Measurements from ENCODE around the gene MARS1.

MARS1 gene

DNA sequence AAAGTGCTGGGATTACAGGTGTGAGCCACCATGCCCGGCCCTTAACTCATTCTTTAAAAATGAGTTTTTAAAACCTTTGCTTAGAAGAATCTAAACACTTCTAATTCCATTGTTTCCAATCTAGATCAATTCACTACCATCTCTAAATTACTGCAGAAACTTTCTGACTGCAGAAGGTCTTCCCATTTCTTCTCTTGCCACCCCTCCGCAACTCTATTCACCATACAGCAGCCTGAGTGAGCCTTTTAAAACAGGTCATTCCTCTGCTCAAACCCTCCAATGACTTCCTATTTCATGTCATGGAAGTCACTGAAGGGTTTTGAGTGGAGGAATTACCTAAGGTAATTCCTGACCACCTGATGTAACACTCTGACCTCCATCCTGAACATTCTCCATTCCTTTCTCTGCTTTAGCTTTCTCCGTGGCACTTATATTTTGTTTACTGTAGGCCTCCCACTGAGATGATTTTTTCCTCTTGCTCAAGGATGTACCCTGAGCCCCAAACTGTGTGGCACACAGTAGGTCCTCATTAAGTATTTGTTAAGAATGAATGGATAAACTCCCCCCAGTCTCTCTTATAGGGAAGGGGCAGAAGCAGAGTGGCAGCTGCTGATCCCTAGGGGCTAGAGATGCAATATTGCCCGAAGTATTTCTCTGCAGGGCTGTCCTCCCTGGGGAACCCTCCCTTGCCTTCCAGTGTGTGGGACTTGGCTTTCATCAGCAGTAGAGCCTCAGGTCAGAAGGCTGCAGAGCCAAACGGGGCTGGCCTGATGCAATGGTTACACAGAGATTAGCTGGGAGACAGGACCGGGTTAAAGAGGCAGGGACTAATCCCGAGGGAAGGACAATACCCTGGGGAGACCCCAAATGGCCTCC is 31.3 kb downstream of the MARS1 start:
- Histone ChIP-seq H4K20me1 (ENCODE audit: insufficient read depth, low read length) (no peaks in the 10 kb centered on the region), H3K27ac (ENCODE audit: low read length) (peak overlapping the region; percentile 94; the same call in 1 of the 2 replicates), H3F3A (ENCODE audit: insufficient read depth, low read length) (peaks cover 49% of the 10 kb centered on the region), H3K4me1 (ENCODE audit: low read length) (peaks cover 23% of the 10 kb centered on the region), H3K9me3 (replicated peaks; ENCODE audit: insufficient read depth, low read length) (no peaks in the 10 kb centered on the region), H3K4me2 (ENCODE audit: low read depth, low read length) (peak overlapping the region; percentile 83), H3K36me3 (replicated peaks; ENCODE audit: insufficient read depth, low read length) (peaks cover 18% of the 10 kb centered on the region), H3K27me3 (replicated peaks; ENCODE audit: insufficient read depth, low read length) (no peaks in the 10 kb centered on the region), H3K79me2 (ENCODE audit: low read length) (peaks cover 51% of the 10 kb centered on the region), H3K9me2 (replicated peaks; ENCODE audit: insufficient read depth, low read length) (no peaks in the 10 kb centered on the region), H3K4me3 (ENCODE audit: low read length) (peak overlapping the region; percentile 92), H3K9ac (ENCODE audit: low read length) (peak overlapping the region; percentile 93), H2AFZ (ENCODE audit: low read length) (no peak overlapping the region)
- TF ChIP-seq, protein P1, sequence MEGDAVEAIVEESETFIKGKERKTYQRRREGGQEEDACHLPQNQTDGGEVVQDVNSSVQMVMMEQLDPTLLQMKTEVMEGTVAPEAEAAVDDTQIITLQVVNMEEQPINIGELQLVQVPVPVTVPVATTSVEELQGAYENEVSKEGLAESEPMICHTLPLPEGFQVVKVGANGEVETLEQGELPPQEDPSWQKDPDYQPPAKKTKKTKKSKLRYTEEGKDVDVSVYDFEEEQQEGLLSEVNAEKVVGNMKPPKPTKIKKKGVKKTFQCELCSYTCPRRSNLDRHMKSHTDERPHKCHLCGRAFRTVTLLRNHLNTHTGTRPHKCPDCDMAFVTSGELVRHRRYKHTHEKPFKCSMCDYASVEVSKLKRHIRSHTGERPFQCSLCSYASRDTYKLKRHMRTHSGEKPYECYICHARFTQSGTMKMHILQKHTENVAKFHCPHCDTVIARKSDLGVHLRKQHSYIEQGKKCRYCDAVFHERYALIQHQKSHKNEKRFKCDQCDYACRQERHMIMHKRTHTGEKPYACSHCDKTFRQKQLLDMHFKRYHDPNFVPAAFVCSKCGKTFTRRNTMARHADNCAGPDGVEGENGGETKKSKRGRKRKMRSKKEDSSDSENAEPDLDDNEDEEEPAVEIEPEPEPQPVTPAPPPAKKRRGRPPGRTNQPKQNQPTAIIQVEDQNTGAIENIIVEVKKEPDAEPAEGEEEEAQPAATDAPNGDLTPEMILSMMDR (IDR thresholded peaks at IDR 0.05; ENCODE audit: low read length): no peak
- TF ChIP-seq EZH2phosphoT487 (IDR thresholded peaks at IDR 0.05; ENCODE audit: low read length) (no peak), EZH2 (optimal IDR thresholded peaks at IDR 0.05; ENCODE audit: low read depth, low read length) (no peak)
- DNase-seq: peak; percentile 9

DNA sequence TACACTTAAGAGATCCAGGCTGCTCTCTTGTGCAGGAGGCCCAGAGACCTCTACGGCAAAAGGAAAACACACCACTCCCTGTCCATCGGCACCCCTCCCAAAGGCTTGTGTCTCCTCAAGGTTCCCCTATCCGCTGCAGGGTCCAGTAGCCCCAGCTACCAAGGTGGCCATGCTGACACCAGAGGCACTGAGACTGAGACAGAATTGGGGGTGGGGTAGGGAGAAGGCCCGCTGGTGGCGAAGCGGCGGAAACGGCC is 31.9 kb downstream of the MARS1 start:
- H3K4me3 ChIP-seq (ENCODE audit: low read length): peak overlapping the region; percentile 92
- peak overlapping the region; percentile 94 for H3K27ac ChIP-seq (ENCODE audit: low read length)
- DNase-seq: no peak
- H3K4me1 ChIP-seq (ENCODE audit: low read length): peaks cover 23% of the 10 kb centered on the region
- H3F3A ChIP-seq (ENCODE audit: insufficient read depth, low read length): peaks cover 44% of the 10 kb centered on the region
- no peaks in the 10 kb centered on the region for H3K9me3 ChIP-seq (replicated peaks; ENCODE audit: insufficient read depth, low read length)
- TF ChIP-seq EZH2 (optimal IDR thresholded peaks at IDR 0.05; ENCODE audit: low read depth, low read length): no peak
- no peak for TF ChIP-seq EZH2phosphoT487 (IDR thresholded peaks at IDR 0.05; ENCODE audit: low read length)
- TF ChIP-seq, protein P1 (IDR thresholded peaks at IDR 0.05; ENCODE audit: low read length): no peak
- peaks cover 14% of the 10 kb centered on the region for H3K36me3 ChIP-seq (replicated peaks; ENCODE audit: insufficient read depth, low read length)
- peak overlapping the region; percentile 93 for H3K9ac ChIP-seq (ENCODE audit: low read length)
- no peaks in the 10 kb centered on the region for H3K27me3 ChIP-seq (replicated peaks; ENCODE audit: insufficient read depth, low read length)
- H4K20me1 ChIP-seq (ENCODE audit: insufficient read depth, low read length): no peaks in the 10 kb centered on the region
- peak overlapping the region; percentile 83 for H3K4me2 ChIP-seq (ENCODE audit: low read depth, low read length)
- H3K79me2 ChIP-seq (ENCODE audit: low read length): peaks cover 57% of the 10 kb centered on the region
- peak overlapping the region; percentile 16 for H2AFZ ChIP-seq (ENCODE audit: low read length)
- no peaks in the 10 kb centered on the region for H3K9me2 ChIP-seq (replicated peaks; ENCODE audit: insufficient read depth, low read length)

DNA sequence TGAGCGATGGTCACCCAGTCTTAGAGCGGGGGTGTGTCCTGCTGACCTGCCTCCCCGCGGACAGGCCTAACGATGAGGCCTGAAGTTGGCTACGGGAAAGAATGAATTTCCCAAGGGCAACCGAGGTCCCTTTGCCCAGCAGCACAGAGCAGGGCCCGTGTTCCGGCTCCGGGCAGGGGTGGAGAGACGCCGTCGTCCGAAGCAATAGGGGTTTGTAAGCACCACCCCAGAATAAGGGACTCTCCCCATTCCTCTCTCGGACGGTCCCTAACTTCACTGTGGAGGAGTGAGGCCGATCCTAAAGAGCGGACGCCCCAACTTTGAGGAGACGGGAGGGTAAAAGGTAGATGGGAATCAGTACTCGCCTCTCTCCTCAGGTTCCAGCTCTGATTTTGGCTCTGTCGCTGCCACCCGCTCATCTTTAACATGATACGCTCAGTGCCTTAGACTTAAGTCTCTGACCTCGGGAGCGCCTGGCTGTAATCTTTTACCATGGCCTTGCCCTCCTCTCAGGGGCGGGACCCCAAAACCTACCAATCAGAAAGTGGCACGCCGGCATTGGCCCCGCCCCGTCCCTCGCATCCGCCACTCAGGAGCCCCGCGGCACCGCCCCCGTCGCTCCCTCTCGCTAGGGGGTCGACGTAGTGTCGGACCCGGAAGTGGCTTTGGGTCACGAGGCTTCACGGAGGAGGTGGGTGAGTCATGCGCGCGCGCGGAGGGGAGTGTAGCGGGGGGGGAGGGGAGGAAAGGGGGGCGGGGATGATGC is 32.4 kb downstream of the MARS1 start, which contains the start of gene DDIT3:
Gene DDIT3, minus strand, starts transcription at position 462 of the 766 bp plus-strand sequence. CDS start 3,108 bp downstream, outside the sequence.
- H3K9me2 ChIP-seq (replicated peaks; ENCODE audit: insufficient read depth, low read length): no peaks in the 10 kb centered on the region
- H3K79me2 ChIP-seq (ENCODE audit: low read length): peaks cover 62% of the 10 kb centered on the region
- peak within 1 kb of the TSS; percentile 39 for H2AFZ ChIP-seq (ENCODE audit: low read length)
- no peaks in the 10 kb centered on the region for H3K9me3 ChIP-seq (replicated peaks; ENCODE audit: insufficient read depth, low read length)
- DNase-seq: peak; percentile 99
- H4K20me1 ChIP-seq (ENCODE audit: insufficient read depth, low read length): no peaks in the 10 kb centered on the region
- H3K9ac ChIP-seq (ENCODE audit: low read length): peak within 1 kb of the TSS; percentile 93
- H3K27ac ChIP-seq (ENCODE audit: low read length): peak within 1 kb of the TSS; percentile 94
- peak within 1 kb of the TSS; percentile 83 for H3K4me2 ChIP-seq (ENCODE audit: low read depth, low read length)
- peak within 1 kb of the TSS; percentile 92 for H3K4me3 ChIP-seq (ENCODE audit: low read length)
- no peaks in the 10 kb centered on the region for H3K27me3 ChIP-seq (replicated peaks; ENCODE audit: insufficient read depth, low read length)
- peaks cover 9% of the 10 kb centered on the region for H3K36me3 ChIP-seq (replicated peaks; ENCODE audit: insufficient read depth, low read length)
- no peak for TF ChIP-seq EZH2phosphoT487 (IDR thresholded peaks at IDR 0.05; ENCODE audit: low read length)
- no peak for TF ChIP-seq EZH2 (optimal IDR thresholded peaks at IDR 0.05; ENCODE audit: low read depth, low read length)
- TF ChIP-seq, protein P1 (IDR thresholded peaks at IDR 0.05; ENCODE audit: low read length): no peak
- H3F3A ChIP-seq (ENCODE audit: insufficient read depth, low read length): peaks cover 39% of the 10 kb centered on the region
- H3K4me1 ChIP-seq (ENCODE audit: low read length): peaks cover 23% of the 10 kb centered on the region
